ENCODE data around the gene RAD51B. TPM values are rescaled to one million over a fixed set of nuclear protein-coding genes. Genes with fewer than 3 reads are reported as not detected.
A peak's percentile ranks its signal among the peaks of the same experiment; 100 is the strongest.

Gene RAD51B
- total RNA-seq, 4 donors from 2014 or later, result 19.6 to 39.7 (median 25.4) TPM

DNA sequence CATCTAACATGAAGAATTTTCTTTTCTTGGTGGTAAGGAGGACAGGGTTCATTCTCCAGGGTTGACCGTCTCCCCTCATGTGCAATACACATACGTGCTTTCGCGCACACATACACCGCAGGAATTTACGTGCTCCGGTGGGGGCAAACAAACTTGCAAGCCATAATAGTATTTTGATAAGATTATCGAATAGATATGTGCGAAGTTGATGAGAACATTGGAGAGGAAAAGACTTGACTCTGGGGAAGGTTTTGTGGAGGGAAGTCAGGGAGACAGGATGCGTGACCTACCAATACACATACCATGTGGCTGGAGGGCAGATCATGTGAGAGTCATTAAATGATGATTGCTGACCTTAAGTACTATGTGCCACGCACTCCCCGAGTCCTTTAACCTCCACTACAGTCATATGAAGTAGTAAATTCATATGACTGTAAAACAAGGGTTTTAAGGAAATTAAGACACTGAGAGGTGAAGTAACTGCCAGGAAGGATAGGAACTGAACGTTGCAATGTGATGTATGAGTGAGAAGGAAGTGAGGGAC lies 921 bp downstream of the RAD51B start:
- Histone ChIP-seq H3K9me3 (no peaks in the 10 kb centered on the region), H3K4me1 (peaks cover 21% of the 10 kb centered on the region), H3K27ac (no peak overlapping the region), H3K27me3 (no peaks in the 10 kb centered on the region), H3K4me3 (peak overlapping the region; percentile 88), H3K36me3 (no peaks in the 10 kb centered on the region)
- DNase-seq (ENCODE audit: low spot score in 2 of 2), result no peak
- TF ChIP-seq, protein P1, sequence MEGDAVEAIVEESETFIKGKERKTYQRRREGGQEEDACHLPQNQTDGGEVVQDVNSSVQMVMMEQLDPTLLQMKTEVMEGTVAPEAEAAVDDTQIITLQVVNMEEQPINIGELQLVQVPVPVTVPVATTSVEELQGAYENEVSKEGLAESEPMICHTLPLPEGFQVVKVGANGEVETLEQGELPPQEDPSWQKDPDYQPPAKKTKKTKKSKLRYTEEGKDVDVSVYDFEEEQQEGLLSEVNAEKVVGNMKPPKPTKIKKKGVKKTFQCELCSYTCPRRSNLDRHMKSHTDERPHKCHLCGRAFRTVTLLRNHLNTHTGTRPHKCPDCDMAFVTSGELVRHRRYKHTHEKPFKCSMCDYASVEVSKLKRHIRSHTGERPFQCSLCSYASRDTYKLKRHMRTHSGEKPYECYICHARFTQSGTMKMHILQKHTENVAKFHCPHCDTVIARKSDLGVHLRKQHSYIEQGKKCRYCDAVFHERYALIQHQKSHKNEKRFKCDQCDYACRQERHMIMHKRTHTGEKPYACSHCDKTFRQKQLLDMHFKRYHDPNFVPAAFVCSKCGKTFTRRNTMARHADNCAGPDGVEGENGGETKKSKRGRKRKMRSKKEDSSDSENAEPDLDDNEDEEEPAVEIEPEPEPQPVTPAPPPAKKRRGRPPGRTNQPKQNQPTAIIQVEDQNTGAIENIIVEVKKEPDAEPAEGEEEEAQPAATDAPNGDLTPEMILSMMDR (IDR thresholded peaks at IDR 0.05), result no peak
- TF ChIP-seq POLR2A (IDR thresholded peaks at IDR 0.05), result no peak
- no peak for TF ChIP-seq POLR2AphosphoS5 (IDR thresholded peaks at IDR 0.05)
- no peak for TF ChIP-seq EP300 (IDR thresholded peaks at IDR 0.05)
- WGBS, result 24% methylated on average over 13 of the region's 13 CpGs

DNA sequence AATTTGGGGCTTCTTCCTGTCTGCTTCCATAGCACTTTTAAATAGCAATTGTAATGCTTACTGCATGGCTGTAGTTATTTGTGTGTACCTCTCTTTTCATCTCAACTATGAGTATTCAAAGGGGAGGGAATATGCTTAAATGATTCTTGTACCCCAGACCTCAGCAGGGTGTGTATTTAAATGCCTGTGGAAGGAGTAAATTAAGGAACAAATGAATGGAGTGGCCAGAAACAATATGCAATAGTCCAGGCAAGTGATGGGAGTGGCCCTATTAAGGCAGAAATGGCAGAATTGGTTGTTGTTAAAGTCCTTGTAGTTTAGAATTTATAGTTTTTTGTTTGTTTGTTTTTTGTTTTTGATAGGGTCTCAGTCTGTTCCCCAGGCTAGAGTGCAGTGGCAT lies 1.5 kb downstream of the RAD51B start:
- Histone ChIP-seq H3K27me3 (no peaks in the 10 kb centered on the region), H3K4me1 (peaks cover 15% of the 10 kb centered on the region), H3K4me3 (no peak overlapping the region), H3K9me3 (no peaks in the 10 kb centered on the region), H3K36me3 (no peaks in the 10 kb centered on the region), H3K27ac (no peak overlapping the region)
- no peak for DNase-seq (ENCODE audit: low spot score in 2 of 2)
- TF ChIP-seq POLR2AphosphoS5 (IDR thresholded peaks at IDR 0.05) (no peak), EP300 (IDR thresholded peaks at IDR 0.05) (no peak), POLR2A (IDR thresholded peaks at IDR 0.05) (no peak)
- TF ChIP-seq, protein P1 (IDR thresholded peaks at IDR 0.05), result no peak

DNA sequence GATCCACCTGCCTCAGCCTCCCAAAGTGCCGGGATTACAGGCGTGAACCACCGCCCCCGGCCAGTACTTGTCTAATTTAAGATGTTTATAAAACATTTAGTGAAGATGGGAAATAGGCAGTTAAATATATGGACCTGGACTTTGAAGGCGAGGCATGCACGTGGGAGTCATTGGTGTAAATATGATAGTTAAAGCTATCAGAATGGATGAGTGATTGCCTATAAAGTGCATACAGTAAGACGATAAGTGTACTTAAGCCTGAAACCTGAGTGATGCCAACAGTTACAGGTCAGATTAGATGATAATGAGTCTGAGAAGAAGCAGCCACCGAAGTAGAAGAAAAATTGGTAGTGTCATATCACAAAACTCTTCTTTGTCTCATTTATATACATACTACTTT lies 11.5 kb downstream of the RAD51B start:
- no peaks in the 10 kb centered on the region for H3K4me1 ChIP-seq
- H3K27ac ChIP-seq, result no peak overlapping the region
- peaks cover 4% of the 10 kb centered on the region for H3K36me3 ChIP-seq
- H3K9me3 ChIP-seq, result no peaks in the 10 kb centered on the region
- no peak overlapping the region for H3K4me3 ChIP-seq
- TF ChIP-seq EP300 (IDR thresholded peaks at IDR 0.05) (no peak), POLR2A (IDR thresholded peaks at IDR 0.05) (no peak), POLR2AphosphoS5 (IDR thresholded peaks at IDR 0.05) (no peak)
- TF ChIP-seq, protein P1 (IDR thresholded peaks at IDR 0.05), result no peak
- H3K27me3 ChIP-seq, result no peaks in the 10 kb centered on the region
- no peak for DNase-seq (ENCODE audit: low spot score in 2 of 2)
- WGBS, result 95% methylated on average over 8 of the region's 8 CpGs

DNA sequence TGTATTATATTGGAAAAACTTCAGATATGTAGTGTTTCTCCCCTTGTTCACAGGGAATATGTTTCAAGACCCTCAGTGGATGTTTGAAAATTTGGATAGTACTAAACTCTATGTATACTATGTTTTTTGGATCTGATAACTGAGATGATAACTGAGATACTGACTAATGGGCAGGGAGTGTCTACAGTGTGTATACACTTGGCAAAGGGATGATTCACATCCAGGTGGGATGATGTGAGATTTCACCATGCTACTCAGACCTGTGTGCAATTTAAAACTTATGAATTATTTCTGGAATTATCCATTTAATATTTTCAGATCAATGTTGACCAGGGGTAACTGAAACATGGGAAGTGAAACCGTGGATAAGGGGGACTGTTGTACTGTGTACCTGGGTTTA lies 13.8 kb downstream of the RAD51B start:
- no peak for DNase-seq (ENCODE audit: low spot score in 2 of 2)
- TF ChIP-seq POLR2AphosphoS5 (IDR thresholded peaks at IDR 0.05) (no peak), EP300 (IDR thresholded peaks at IDR 0.05) (no peak), POLR2A (IDR thresholded peaks at IDR 0.05) (no peak)
- TF ChIP-seq, protein P1 (IDR thresholded peaks at IDR 0.05), result no peak
- no peaks in the 10 kb centered on the region for H3K27me3 ChIP-seq
- H3K27ac ChIP-seq, result no peak overlapping the region
- H3K4me1 ChIP-seq, result peaks cover 2% of the 10 kb centered on the region
- no peaks in the 10 kb centered on the region for H3K36me3 ChIP-seq
- H3K4me3 ChIP-seq, result no peak overlapping the region
- H3K9me3 ChIP-seq, result no peaks in the 10 kb centered on the region
- 94% methylated on average over 1 of the region's 1 CpG for WGBS

DNA sequence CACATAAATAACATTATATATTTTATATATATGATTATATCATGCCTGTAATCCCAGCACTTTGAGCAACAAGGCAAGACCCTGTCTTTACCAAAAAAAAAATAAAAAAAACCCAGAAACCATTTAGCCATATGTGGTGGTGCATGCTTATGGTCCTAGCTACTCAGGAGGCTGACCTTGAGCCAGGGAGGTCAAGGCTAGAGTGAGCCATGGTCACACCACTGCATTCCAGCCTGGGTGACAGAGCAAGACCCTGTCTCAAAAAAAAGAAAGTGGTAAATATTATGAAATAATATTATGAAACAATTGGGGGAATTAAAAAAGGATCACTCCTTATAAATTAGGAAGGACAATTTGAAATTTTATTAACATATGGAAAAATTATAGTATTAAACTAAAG lies 16.0 kb downstream of the RAD51B start:
- no peak for DNase-seq (ENCODE audit: low spot score in 2 of 2)
- Histone ChIP-seq H3K36me3 (no peaks in the 10 kb centered on the region), H3K4me1 (peaks cover 2% of the 10 kb centered on the region), H3K27ac (no peak overlapping the region), H3K9me3 (no peaks in the 10 kb centered on the region), H3K4me3 (no peak overlapping the region), H3K27me3 (no peaks in the 10 kb centered on the region)
- TF ChIP-seq, protein P1 (IDR thresholded peaks at IDR 0.05), result no peak
- no peak for TF ChIP-seq POLR2A (IDR thresholded peaks at IDR 0.05)
- TF ChIP-seq POLR2AphosphoS5 (IDR thresholded peaks at IDR 0.05), result no peak
- no peak for TF ChIP-seq EP300 (IDR thresholded peaks at IDR 0.05)
